ENCODE results near the gene CTNND2. TPM values are rescaled to one million over a fixed set of nuclear protein-coding genes. Genes with fewer than 3 reads are reported as not detected.

CTNND2 gene
- total RNA-seq, 1 donor from 2014 or later: 143 TPM

- Mint-ChIP-seq H3K27ac (no peak overlapping the region), H3K27me3 (no peaks in the 10 kb centered on the region), H3K36me3 (ENCODE audit: insufficient read depth) (peaks cover 15% of the 10 kb centered on the region), H3K4me1 (ENCODE audit: low read depth) (peaks cover 9% of the 10 kb centered on the region), H3K4me3 (ENCODE audit: low read depth) (no peak overlapping the region), H3K9me3 (ENCODE audit: low read depth) (no peaks in the 10 kb centered on the region)
- peak; percentile 59 for TF ChIP-seq CTCF (IDR thresholded peaks at IDR 0.05; ENCODE audit: unreplicated experiment)
- peak; percentile 20 for DNase-seq (ENCODE audit: low spot score, unreplicated experiment)
These were observed 184.3 kb downstream of the CTNND2 start for GRCh38 chr5:11719888-11720481.

DNA sequence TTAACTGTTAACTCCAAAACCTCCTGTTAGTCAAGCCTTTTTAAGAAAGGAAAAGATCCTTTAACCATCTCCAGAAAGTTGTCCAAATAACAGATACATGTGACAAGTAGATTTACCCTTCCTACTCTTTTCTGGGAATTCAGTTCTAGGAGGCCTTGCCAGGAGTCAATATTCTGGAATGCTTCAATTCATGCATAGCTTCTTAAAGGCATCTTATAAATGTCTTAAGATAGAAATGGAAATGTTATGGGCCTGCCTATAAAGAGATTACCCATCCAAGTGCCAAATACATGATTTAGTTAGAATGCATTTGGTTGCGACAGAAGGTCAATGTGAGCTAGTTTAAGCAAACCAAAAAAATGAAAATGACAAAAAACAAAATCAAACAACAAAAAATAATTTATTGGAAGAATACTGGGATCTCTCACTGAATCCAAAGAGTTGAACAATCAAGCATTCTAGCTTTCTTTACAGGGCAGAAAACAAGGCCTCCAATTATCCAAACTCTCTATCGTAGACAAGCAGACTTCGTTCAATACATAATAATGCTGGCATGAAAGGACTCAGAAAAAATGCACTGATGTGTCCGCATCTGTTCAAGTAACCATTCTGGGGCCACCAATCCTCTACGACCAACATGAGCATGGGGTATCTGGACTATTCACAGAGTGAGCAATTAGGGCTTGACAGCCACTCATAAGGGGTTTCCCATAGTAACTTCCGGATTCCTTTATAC lies 188.6 kb downstream of the CTNND2 start:
- DNase-seq (ENCODE audit: low spot score, unreplicated experiment): no peak
- Mint-ChIP-seq H3K4me1 (ENCODE audit: low read depth) (peaks cover 15% of the 10 kb centered on the region), H3K4me3 (ENCODE audit: low read depth) (no peak overlapping the region), H3K27me3 (no peaks in the 10 kb centered on the region), H3K36me3 (ENCODE audit: insufficient read depth) (peaks cover 8% of the 10 kb centered on the region), H3K9me3 (ENCODE audit: low read depth) (no peaks in the 10 kb centered on the region), H3K27ac (no peak overlapping the region)
- TF ChIP-seq CTCF (IDR thresholded peaks at IDR 0.05; ENCODE audit: unreplicated experiment): no peak

GRCh38 chr5:11711932-11712331 lies 192.3 kb downstream of the CTNND2 start:
- DNase-seq (ENCODE audit: low spot score, unreplicated experiment): no peak
- Mint-ChIP-seq H3K27ac (peak overlapping the region; percentile 57), H3K4me3 (ENCODE audit: low read depth) (no peak overlapping the region), H3K4me1 (ENCODE audit: low read depth) (peaks cover 18% of the 10 kb centered on the region), H3K9me3 (ENCODE audit: low read depth) (no peaks in the 10 kb centered on the region), H3K36me3 (ENCODE audit: insufficient read depth) (peaks cover 7% of the 10 kb centered on the region), H3K27me3 (no peaks in the 10 kb centered on the region)
- no peak for TF ChIP-seq CTCF (IDR thresholded peaks at IDR 0.05; ENCODE audit: unreplicated experiment)

DNA sequence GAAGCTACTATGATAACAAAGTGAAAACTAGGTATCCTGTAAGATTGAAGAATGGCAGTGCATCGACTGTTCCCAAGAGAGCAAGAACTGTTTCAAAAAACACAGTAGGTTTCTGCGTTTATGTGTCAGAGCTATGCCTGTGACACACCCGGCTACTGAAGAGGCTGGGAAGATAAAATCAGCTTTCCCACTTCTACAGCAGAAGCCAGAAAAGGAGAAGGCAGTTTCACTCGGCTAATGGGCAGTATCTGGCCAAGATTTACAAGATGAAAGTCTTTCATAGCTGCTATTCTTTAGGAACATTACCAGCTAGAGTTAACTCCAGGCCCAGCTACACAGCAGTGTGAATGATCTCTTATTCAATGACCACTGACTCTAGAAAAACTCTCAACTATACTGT lies 195.2 kb downstream of the CTNND2 start:
- no peak for DNase-seq (ENCODE audit: low spot score, unreplicated experiment)
- Mint-ChIP-seq H3K27me3 (no peaks in the 10 kb centered on the region), H3K36me3 (ENCODE audit: insufficient read depth) (peaks cover 1% of the 10 kb centered on the region), H3K9me3 (ENCODE audit: low read depth) (no peaks in the 10 kb centered on the region), H3K27ac (no peak overlapping the region), H3K4me1 (ENCODE audit: low read depth) (peaks cover 18% of the 10 kb centered on the region), H3K4me3 (ENCODE audit: low read depth) (no peak overlapping the region)
- no peak for TF ChIP-seq CTCF (IDR thresholded peaks at IDR 0.05; ENCODE audit: unreplicated experiment)

DNA sequence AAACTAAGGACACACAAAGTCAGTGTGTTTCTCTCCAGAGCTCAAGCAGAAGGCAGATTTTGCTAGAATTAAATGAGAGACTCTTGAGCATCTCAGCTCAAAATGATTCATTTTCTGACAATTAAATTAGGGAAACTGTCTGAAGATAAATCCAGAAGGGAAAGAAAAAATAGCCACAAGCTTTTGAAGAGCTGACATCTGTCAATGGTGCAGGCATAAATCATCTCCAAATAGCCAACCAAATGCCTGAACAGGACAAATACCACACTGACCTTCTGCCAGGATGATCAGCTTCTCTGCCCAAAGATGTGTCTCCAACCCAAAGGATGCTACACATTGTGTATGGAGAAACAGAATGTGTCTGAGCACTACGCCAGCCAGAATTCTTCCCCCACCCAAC lies 199.3 kb downstream of the CTNND2 start:
- no peak for DNase-seq (ENCODE audit: low spot score, unreplicated experiment)
- TF ChIP-seq CTCF (IDR thresholded peaks at IDR 0.05; ENCODE audit: unreplicated experiment): no peak
- Mint-ChIP-seq H3K9me3 (ENCODE audit: low read depth) (no peaks in the 10 kb centered on the region), H3K27ac (no peak overlapping the region), H3K4me1 (ENCODE audit: low read depth) (no peaks in the 10 kb centered on the region), H3K27me3 (no peaks in the 10 kb centered on the region), H3K36me3 (ENCODE audit: insufficient read depth) (peaks cover 5% of the 10 kb centered on the region), H3K4me3 (ENCODE audit: low read depth) (no peak overlapping the region)

Data from progenitor cell of endocrine pancreas (in vitro differentiated cells).